Right ventricle myocardium inferior (tissue), 1 donor: Measurements from ENCODE around the gene BHLHE40. TPM values are rescaled to one million over a fixed set of nuclear protein-coding genes. Genes with fewer than 3 reads are reported as not detected.

Source experiments
- ATAC-seq: fragments of 200-7000 bp; cut with Tn5 transposase; one replicate; pipeline ENCODE4 v1.9.1; 2020; ENCODE audit warnings: mild to moderate bottlenecking, moderate library complexity
- DNase-seq: peaks from one replicate; pipeline ENCODE4 v3.0.0; 2021; ENCODE audit errors: missing footprints
- intact Hi-C: fragments of 100-400 bp; cut with DNase I; formaldehyde crosslinking; loops from one replicate; pipeline ENCODE4 v1.11.0; 2022
- total RNA-seq: library from RNA; stranded (reverse); fragmentation: NEBNext Ultra II Directional; extraction: Animal tissue kit (Norgen Biotek cat#: 25700); gene quantifications from one replicate; pipeline ENCODE4 v1.2.1, GENCODE V29; 2021
- donor health status: DM: no; HTN: yes; CAD: no; lungs with severe emphysema.

Gene BHLHE40
- total RNA-seq, 1 donor from 2014 or later, result 26.9 TPM

DNA sequence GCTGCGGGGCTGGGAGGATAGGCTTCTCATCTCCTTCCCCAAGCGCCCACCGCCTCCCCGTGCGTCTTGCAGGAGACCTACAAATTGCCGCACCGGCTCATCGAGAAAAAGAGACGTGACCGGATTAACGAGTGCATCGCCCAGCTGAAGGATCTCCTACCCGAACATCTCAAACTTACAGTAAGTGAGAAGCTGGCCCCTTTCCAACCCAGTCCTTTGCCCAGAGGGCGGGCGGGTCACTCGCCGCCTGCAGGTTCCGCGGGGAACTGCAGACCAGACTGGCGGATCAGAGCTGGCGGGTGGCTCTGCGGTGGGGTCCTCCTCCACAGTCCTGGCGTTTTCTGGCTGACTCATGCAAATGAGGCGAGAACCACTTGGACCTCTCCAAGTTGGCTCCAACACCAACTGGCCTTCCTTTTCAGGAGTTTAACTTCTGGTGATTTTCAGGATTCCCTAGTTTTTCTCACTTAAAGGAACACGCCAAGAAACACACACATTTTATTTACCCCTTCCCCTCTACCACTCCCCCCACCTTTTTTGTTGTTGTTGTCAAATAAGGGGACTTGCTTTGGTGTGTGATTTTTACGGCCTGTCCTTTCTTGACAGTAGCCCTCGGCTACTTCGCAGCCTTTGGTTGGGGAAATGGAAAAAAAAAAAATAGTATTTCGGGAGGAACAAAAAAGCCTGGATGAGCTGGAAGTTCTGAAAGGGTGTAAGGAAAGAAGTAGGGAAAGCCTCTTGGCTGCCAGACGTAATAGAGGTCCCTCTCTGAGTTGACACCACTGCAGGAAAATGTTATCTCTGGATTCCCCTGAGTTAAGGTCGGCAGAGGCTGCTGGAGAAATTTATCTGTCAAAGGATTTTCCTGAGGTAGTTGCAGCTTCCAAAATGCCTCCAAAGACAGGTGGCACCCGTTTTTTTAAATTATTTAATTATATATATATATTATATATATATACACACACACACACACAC is 1.3 kb downstream of the BHLHE40 start:
- intact Hi-C loops, result loop anchor here (2.0 kb wide), 1 partner anchor 76 kb away; no protein-coding TSS in a partner anchor
- DNase-seq (peak; percentile 94), ATAC-seq (peak; percentile 17)

DNA sequence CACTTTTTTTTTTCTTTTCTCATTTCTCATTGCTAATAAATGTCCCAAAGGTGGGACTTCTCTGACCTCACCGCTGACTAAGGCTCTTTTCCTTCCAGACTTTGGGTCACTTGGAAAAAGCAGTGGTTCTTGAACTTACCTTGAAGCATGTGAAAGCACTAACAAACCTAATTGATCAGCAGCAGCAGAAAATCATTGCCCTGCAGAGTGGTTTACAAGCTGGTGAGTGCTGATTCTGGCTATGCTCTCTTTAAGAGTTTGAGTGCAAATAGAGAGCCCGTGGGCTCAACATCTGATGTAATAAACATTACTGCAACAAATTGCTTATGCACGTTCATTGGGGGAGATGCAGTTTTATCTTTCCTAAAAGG is 2.0 kb downstream of the BHLHE40 start:
- intact Hi-C loops, result loop anchor here (2.0 kb wide), 1 partner anchor 76 kb away; no protein-coding TSS in a partner anchor
- ATAC-seq (no peak), DNase-seq (no peak)

DNA sequence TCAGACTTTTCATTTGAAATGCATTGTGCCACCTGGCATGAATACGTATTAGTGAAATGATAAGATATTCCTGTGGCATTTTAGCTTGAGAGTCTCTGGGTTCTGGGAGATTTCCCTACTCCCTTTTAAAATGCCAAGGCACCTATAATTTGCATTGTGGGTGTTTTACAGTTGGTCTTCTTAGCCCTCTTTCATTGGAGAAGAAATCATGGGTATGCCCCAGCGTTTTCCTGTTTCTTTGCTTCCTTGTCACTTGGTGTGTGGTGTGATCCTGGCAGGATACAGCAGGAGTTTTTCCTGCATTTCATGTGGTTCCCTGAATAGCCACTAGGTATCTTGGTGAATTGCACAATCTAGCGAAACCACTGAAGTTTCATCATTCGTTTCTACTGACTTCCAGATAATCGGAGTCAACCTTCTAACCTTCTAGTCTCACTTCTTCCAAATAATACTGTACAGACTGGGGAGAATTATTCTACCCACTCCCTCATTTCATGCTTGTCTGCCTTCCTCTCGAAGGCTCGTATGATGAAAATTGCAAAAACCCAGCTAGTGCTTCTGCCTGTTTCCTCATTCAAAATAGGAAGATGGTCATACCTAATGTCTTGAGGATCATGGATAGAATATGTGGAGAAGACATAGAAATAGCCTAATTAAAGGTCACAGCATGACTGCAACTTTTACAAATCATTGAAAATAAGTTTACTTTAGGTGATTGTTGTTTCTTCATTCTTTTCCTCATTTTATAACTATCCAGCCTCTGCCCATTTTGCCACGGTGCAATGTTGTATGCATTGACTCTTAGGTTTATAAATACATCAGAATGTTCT is 2.6 kb downstream of the BHLHE40 start:
- DNase-seq (no peak), ATAC-seq (no peak)
- intact Hi-C loops, result loop anchor here (2.0 kb wide), 1 partner anchor 75 kb away; no protein-coding TSS in a partner anchor

DNA sequence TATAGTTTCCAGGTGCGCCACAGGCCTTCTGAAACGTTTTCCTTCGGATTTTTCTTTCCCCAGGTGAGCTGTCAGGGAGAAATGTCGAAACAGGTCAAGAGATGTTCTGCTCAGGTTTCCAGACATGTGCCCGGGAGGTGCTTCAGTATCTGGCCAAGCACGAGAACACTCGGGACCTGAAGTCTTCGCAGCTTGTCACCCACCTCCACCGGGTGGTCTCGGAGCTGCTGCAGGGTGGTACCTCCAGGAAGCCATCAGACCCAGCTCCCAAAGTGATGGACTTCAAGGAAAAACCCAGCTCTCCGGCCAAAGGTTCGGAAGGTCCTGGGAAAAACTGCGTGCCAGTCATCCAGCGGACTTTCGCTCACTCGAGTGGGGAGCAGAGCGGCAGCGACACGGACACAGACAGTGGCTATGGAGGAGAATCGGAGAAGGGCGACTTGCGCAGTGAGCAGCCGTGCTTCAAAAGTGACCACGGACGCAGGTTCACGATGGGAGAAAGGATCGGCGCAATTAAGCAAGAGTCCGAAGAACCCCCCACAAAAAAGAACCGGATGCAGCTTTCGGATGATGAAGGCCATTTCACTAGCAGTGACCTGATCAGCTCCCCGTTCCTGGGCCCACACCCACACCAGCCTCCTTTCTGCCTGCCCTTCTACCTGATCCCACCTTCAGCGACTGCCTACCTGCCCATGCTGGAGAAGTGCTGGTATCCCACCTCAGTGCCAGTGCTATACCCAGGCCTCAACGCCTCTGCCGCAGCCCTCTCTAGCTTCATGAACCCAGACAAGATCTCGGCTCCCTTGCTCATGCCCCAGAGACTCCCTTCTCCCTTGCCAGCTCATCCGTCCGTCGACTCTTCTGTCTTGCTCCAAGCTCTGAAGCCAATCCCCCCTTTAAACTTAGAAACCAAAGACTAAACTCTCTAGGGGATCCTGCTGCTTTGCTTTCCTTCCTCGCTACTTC is 3.8 kb downstream of the BHLHE40 start:
- no peak for DNase-seq
- intact Hi-C loops, result no loop called here
- ATAC-seq, result no peak

DNA sequence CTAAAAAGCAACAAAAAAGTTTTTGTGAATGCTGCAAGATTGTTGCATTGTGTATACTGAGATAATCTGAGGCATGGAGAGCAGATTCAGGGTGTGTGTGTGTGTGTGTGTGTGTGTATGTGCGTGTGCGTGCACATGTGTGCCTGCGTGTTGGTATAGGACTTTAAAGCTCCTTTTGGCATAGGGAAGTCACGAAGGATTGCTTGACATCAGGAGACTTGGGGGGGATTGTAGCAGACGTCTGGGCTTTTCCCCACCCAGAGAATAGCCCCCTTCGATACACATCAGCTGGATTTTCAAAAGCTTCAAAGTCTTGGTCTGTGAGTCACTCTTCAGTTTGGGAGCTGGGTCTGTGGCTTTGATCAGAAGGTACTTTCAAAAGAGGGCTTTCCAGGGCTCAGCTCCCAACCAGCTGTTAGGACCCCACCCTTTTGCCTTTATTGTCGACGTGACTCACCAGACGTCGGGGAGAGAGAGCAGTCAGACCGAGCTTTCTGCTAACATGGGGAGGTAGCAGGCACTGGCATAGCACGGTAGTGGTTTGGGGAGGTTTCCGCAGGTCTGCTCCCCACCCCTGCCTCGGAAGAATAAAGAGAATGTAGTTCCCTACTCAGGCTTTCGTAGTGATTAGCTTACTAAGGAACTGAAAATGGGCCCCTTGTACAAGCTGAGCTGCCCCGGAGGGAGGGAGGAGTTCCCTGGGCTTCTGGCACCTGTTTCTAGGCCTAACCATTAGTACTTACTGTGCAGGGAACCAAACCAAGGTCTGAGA is 4.7 kb downstream of the BHLHE40 start:
- DNase-seq (peak; percentile 69), ATAC-seq (no peak)
- intact Hi-C loops, result no loop called here

DNA sequence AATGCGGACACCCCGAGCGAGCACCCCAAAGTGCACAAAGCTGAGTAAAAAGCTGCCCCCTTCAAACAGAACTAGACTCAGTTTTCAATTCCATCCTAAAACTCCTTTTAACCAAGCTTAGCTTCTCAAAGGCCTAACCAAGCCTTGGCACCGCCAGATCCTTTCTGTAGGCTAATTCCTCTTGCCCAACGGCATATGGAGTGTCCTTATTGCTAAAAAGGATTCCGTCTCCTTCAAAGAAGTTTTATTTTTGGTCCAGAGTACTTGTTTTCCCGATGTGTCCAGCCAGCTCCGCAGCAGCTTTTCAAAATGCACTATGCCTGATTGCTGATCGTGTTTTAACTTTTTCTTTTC is 5.3 kb downstream of the BHLHE40 start:
- intact Hi-C loops, result no loop called here
- ATAC-seq (no peak), DNase-seq (no peak)

DNA sequence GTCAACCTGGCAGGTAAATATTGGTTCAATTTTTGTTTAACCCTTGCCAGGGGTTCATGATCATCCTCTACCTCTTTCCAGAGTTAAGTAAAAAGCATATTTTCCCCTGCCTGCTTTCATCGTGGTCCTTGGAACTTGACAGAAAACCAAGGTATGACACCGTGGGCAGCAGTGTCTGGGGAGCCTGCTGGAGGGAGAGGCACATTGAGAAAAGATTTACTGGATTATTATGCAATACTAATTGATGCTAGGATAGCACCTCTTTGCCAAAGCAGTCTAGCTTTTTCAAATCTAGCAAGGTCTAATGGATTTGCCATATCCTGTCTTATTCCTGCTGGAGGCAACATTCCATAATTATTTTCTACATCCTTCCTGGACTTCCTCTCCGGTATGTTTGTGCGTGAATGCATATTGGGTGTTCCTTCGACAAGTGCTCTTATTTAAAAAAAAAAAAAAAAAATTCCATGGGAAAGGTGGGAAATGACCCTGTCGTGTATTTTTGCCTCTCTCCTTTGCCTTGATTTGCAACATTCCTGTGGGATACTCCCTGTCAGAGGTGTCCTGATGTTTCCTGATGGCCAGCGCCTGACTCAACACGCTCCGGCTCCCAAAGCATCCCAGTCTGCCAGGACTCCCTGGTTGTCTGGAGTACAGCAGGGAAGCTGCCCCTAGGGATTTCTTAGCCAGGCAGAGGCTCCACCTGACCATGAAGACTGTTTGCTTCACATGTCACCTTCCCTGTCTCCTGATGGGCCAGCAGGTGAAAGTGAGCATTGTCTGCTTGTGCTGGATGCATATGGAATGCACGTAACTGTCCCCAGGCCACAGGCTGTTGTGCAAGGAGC is 6.3 kb downstream of the BHLHE40 start:
- peak; percentile 4 for ATAC-seq
- intact Hi-C loops, result loop anchor here (2.0 kb wide), 2 partner anchors 31 to 41 kb away; no protein-coding TSS in a partner anchor
- peak; percentile 39 for DNase-seq

DNA sequence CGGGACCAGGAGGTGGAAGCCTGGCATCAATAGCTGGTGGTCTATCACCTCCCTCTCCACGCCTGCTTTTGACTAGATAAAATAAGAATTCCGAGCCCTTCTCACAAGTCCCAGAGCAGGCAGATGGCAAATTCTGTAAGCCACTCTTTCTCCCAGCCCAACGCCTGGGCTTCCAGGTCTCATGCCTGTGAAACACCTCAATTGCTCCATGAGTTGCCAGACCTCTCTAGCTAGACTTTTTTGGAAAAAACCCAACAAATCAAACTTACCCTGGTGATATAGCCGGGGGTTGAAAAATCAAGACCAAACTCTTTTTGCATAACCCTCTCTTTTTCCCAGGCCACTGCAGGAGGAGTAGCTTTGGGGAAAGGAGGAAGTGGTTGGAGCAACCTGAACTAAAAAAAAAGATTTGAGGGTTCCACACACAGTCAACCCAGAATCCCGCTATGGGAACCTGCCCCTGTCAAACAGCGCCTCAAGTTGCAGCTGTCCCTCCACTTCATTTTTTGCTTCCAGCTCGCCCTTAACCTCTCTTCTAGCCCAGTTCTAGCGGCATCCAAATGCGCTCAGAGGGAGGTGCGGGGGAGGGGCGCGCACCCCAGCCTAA is 7.0 kb downstream of the BHLHE40 start:
- ATAC-seq (peak; percentile 41), DNase-seq (no peak)
- intact Hi-C loops, result loop anchor here (2.0 kb wide), 2 partner anchors 31 to 41 kb away; no protein-coding TSS in a partner anchor

DNA sequence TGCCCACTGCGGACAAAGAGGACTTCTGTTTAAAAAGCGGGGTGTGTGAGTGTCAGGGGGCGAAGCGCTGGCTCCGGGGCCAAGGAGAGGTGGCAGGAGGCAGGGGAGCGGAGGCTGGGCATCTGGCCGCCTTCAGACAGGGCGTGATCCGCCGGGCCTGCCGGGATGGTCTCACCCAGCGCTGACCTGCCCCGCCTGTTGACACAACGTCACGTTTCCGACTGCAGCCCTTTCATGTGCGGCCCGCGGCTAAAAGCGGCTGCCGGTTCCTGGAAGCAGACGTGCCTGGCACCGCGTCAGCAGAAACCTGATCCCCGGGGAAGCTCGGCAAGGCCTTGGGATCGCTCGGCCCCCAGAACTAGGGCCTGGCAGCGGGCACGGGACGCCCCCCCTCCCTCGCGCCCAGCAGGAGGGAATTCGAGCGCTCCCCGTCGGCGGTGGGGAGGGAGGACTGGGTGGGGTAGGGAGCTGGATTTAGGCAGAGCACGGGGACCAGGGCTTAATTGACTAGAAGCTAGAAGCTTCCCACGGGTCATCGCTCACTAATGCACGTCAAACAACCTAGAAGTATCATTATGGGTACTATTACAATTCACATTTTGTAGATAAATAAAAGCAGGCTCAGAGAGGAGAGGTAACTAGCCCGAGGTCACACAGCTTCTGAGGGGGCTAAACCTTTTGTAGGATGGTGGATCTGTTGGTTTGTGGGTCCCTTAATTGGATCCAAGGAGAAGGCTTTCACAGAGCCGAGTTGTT is 7.7 kb downstream of the BHLHE40 start:
- ATAC-seq, result peak; percentile 90
- intact Hi-C loops, result loop anchor here (2.0 kb wide), 2 partner anchors 30 to 40 kb away; no protein-coding TSS in a partner anchor
- DNase-seq, result peak; percentile 97

DNA sequence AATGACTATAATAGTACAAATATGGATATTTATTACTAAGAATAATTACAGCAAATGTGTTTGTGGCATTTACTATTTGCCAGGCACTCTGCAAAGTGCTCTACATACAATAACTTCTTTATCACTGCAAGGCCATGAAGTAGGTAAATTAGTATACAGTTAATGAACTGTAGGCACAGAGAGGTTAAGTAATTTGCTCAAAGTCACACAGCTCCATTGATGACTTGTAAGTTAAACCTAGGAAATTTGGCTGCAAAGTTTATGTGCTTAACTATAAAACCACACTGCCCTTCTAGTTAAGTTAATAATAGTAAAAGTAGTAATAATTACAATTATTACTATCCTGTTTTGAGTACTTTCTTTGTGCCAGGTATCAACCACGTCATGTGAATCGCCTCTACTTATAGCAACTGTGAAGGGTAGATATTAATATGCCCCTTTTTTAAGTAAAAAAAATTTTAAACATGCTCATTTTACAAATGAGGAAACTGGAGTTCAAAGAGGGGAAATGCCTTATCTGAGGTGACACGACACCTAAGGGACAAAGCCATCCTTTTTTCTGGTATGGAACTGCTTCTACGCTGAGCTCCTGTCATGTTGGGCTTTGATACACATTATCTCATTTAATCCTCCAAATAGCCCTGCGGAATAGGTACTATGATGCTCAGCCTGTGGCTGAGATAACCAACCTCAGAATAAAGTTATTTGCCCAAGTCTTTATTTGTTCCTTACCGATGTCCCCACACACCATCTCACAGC is 8.5 kb downstream of the BHLHE40 start:
- intact Hi-C loops, result loop anchor here (2.0 kb wide), 2 partner anchors 29 to 39 kb away; no protein-coding TSS in a partner anchor
- ATAC-seq (no peak), DNase-seq (no peak)

DNA sequence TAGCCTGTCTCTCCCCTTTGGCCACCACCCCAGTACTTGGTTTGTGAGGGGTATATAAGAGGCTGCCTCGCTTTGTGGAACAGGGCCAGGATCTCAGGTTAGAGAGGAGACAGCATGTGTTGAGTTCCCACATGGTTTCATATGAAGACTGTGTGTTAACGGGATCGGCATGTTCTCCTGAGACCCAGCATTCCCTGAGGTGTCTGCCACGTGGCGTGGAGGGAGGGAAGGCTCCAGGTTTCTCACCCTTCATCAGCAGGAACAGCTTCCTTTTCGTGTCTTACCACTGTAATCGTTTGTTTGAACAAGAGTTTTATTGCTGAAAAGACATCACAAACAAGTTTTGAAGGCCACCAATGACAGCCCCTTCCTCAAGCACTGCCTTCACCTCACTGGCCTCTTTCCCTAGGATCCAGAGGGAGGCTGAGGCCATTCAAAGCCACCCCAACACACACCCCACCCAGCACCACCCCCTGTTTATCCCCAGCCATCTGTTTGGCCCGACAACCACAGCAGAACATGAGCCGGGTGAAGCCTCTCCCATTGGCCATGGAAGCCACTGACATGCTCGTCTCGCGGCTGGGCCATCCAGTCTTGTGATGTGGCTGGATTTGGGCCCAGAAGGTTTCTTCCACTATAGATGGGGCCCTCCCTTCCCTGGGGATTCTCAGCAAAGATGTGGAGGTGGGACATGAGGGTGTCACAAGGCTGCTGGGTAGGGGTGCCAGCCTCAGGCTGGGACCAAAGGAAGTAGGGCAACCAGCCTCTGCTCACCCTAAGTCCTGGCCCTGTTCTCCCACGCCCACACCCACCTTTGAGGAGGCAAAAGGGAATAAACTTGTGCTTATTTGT is 10.0 kb downstream of the BHLHE40 start:
- intact Hi-C loops, result no loop called here
- peak; percentile 24 for ATAC-seq
- peak; percentile 77 for DNase-seq

DNA sequence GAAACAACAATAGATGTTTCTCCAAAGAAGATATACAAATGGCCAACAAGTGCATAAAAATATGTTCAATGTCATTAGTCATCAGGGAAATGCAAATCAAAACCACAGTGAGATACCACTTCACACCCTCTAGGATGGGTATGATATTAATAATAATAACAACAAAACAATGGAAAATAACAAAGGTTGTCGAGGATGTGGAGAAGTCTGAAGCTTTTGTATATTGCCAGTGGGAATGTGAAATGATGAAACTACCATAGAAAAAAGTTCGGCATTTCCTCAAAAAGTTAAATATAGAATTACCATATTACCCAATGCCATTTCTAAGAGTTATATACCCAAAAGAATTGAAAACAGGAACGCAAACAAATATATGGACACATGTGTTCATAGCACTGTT is 10.8 kb downstream of the BHLHE40 start:
- intact Hi-C loops, result no loop called here
- ATAC-seq (no peak), DNase-seq (no peak)

DNA sequence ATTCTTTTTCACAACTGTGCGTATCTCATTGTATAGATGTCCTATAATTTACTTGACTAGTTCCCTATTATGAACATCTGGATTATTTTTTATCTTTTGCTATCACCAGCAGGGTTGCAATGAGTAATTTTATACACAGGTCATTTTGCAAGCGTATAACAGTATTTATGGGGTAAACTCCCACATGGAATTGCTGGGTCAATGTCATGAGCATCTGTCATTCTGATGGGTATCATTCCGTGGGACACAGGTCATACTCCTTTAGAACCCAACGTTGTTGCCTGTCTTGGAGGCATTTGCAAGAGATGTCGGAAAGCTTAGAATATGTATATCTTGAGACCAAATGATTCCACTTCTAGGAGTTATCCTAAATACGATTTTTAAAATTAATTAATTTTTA is 12.9 kb downstream of the BHLHE40 start:
- ATAC-seq (no peak), DNase-seq (no peak)
- intact Hi-C loops, result no loop called here
